ENCODE data around the gene NXT1.

- TF ChIP-seq POLR2A (IDR thresholded peaks at IDR 0.05) (no peak), CTCF (IDR thresholded peaks at IDR 0.05) (no peak)
Measured at GRCh38 chr20:23302386-23302785, 48.2 kb upstream of the NXT1 start.
